Neural crest cell (in vitro differentiated cells): Measurements from ENCODE around the gene CHPF. TPM values are rescaled to one million over a fixed set of nuclear protein-coding genes. Genes with fewer than 3 reads are reported as not detected.

ENCODE experiments used
- DNase-seq: peaks from one replicate; pipeline ENCODE4 v3.0.0; 2021; ENCODE audit warnings: low read depth, mixed read lengths, low spot score
- H3K27ac Mint-ChIP-seq: one replicate; pipeline ENCODE4 v1.8.0; 2021; ENCODE audit warnings: mild to moderate bottlenecking, mixed read lengths; ENCODE audit not compliant: unreplicated experiment
- H3K27me3 Mint-ChIP-seq: 2 replicates; pipeline ENCODE4 v1.8.0; 2021; ENCODE audit warnings: low read depth, mild to moderate bottlenecking, mixed read lengths
- H3K36me3 Mint-ChIP-seq: 2 replicates; pipeline ENCODE4 v1.8.0; 2021; ENCODE audit warnings: low read depth, mild to moderate bottlenecking, mixed read lengths
- H3K4me1 Mint-ChIP-seq: 2 replicates; pipeline ENCODE4 v1.8.0; 2021; ENCODE audit warnings: mixed read lengths
- H3K4me3 Mint-ChIP-seq: one replicate; pipeline ENCODE4 v1.8.0; 2021; ENCODE audit warnings: mild to moderate bottlenecking, mixed read lengths
- H3K9me3 Mint-ChIP-seq: 2 replicates; pipeline ENCODE4 v1.8.0; 2021; ENCODE audit warnings: mixed read lengths
- CTCF ChIP-seq: fragments of 200-600 bp; sonication (generic); conservative IDR thresholded peaks from 2 replicates; pipeline ENCODE4 v1.5.0; 2021; ENCODE audit warnings: antibody characterized with exemption, mild to moderate bottlenecking
- total RNA-seq: library from RNA; stranded (reverse); gene quantifications from 2 replicates; pipeline ENCODE4 v1.2.1, GENCODE V29; 2021

Gene CHPF
- total RNA-seq, 1 donor from 2014 or later = 30.0 TPM

- H3K4me1 Mint-ChIP-seq = peaks cover 25% of the 10 kb centered on the region
- no peak overlapping the region for H3K27ac Mint-ChIP-seq
- peak overlapping the region; percentile 88 for H3K4me3 Mint-ChIP-seq
- no peaks in the 10 kb centered on the region for H3K9me3 Mint-ChIP-seq
- H3K27me3 Mint-ChIP-seq = peaks cover 39% of the 10 kb centered on the region
- DNase-seq = no peak
- H3K36me3 Mint-ChIP-seq = no peaks in the 10 kb centered on the region
- TF ChIP-seq CTCF = no peak
These were observed 44.1 kb downstream of the CHPF start for GRCh38 chr2:219499555-219499954.

GRCh38 chr2:219499058-219499307, 44.6 kb downstream of the CHPF start:
- no peaks in the 10 kb centered on the region for H3K36me3 Mint-ChIP-seq
- TF ChIP-seq CTCF = no peak
- peaks cover 45% of the 10 kb centered on the region for H3K27me3 Mint-ChIP-seq
- peak overlapping the region; percentile 88 for H3K4me3 Mint-ChIP-seq
- no peak for DNase-seq
- no peaks in the 10 kb centered on the region for H3K9me3 Mint-ChIP-seq
- H3K4me1 Mint-ChIP-seq = peaks cover 25% of the 10 kb centered on the region
- H3K27ac Mint-ChIP-seq = no peak overlapping the region

- H3K4me1 Mint-ChIP-seq = peaks cover 25% of the 10 kb centered on the region
- peaks cover 50% of the 10 kb centered on the region for H3K27me3 Mint-ChIP-seq
- H3K27ac Mint-ChIP-seq = peak within 1 kb of the TSS; percentile 17
- no peaks in the 10 kb centered on the region for H3K9me3 Mint-ChIP-seq
- DNase-seq = peak; percentile 85
- peak within 1 kb of the TSS; percentile 88 for H3K4me3 Mint-ChIP-seq
- no peak for TF ChIP-seq CTCF
- no peaks in the 10 kb centered on the region for H3K36me3 Mint-ChIP-seq
These were observed 45.1 kb downstream of the CHPF start, which contains the start of gene GMPPA for GRCh38 chr2:219498280-219499057. Gene GMPPA (plus strand): TSS chr2:219498891. CDS start chr2:219499976, 1,085 bp downstream.

GRCh38 chr2:219497495-219498279, 45.9 kb downstream of the CHPF start:
- no peak for TF ChIP-seq CTCF
- Mint-ChIP-seq H3K4me1 (peaks cover 25% of the 10 kb centered on the region), H3K9me3 (no peaks in the 10 kb centered on the region), H3K4me3 (peak overlapping the region; percentile 88), H3K27me3 (peaks cover 57% of the 10 kb centered on the region), H3K27ac (no peak overlapping the region), H3K36me3 (no peaks in the 10 kb centered on the region)
- DNase-seq = peak; percentile 60

- no peak for TF ChIP-seq CTCF
- no peaks in the 10 kb centered on the region for H3K36me3 Mint-ChIP-seq
- peak overlapping the region; percentile 88 for H3K4me3 Mint-ChIP-seq
- no peaks in the 10 kb centered on the region for H3K9me3 Mint-ChIP-seq
- H3K27me3 Mint-ChIP-seq = peaks cover 64% of the 10 kb centered on the region
- no peak for DNase-seq
- H3K4me1 Mint-ChIP-seq = peaks cover 25% of the 10 kb centered on the region
- no peak overlapping the region for H3K27ac Mint-ChIP-seq
These were observed 46.6 kb downstream of the CHPF start for GRCh38 chr2:219496825-219497494.
